H1 (cell line): ENCODE measurements around the gene PSMB9. TPM values are rescaled to one million over a fixed set of nuclear protein-coding genes. Genes with fewer than 3 reads are reported as not detected.

ENCODE experiments used
- JUN ChIP-seq: IDR thresholded peaks from 2 replicates; pipeline ENCODE4 v1.6.1; 2011; ENCODE audit warnings: low read depth, mild to moderate bottlenecking, improper control_type of control experiment, low read length
- polyA plus RNA-seq, 7 experiments: library from polyadenylated mRNA; depleted of rRNA in 3 of 7; stranded (reverse) in 5 of 7; unstranded in 2 of 7; fragments of >200 nt in 5 of 7; fragments of 200-250 nt in 2 of 7; gene quantifications; 1 replicate in 5 of 7; 2 replicates in 1 of 7; 4 replicates in 1 of 7; pipeline versions ENCODE4 v1.2.1 to v1.2.3, GENCODE V29; 2011 to 2013; ENCODE audit warnings: missing spikeins in 2 of 7, mixed read lengths in 2 of 7
- total RNA-seq: library from RNA; stranded (reverse); fragmentation: NEBNext Ultra II Directional; extraction: Animal tissue kit (Norgen Biotek cat#: 25700); gene quantifications from 2 replicates; pipeline ENCODE4 v1.2.1, GENCODE V29; 2021

PSMB9 gene
- total and polyA plus RNA-seq, 2 of the 8 experiments (the other 6 are each of a cell fraction or from before 2014, with no cell fraction given) = 4.5 to 22.8 TPM

- TF ChIP-seq JUN = no peak
- TF ChIP-seq, all 59 proteins: peak for 0
Measured at GRCh38 chr6:32887616-32888015, 33.6 kb downstream of the PSMB9 start (continued).
